Middle frontal gyrus (tissue), 1 donor: ENCODE results near the gene TFPI.
A peak's percentile ranks its signal among the peaks of the same experiment; 100 is the strongest.
"Not testable (repeated sequence)": the region's sequence is repeated elsewhere in the genome, so short reads cannot be mapped to it uniquely, and the experiment has no call there.

Experiments used
- DNase-seq: peaks from one replicate; pipeline ENCODE4 v3.0.0-alpha.2; 2015; ENCODE audit warnings: low spot score; ENCODE audit errors: extremely low spot score

The TFPI gene

DNA sequence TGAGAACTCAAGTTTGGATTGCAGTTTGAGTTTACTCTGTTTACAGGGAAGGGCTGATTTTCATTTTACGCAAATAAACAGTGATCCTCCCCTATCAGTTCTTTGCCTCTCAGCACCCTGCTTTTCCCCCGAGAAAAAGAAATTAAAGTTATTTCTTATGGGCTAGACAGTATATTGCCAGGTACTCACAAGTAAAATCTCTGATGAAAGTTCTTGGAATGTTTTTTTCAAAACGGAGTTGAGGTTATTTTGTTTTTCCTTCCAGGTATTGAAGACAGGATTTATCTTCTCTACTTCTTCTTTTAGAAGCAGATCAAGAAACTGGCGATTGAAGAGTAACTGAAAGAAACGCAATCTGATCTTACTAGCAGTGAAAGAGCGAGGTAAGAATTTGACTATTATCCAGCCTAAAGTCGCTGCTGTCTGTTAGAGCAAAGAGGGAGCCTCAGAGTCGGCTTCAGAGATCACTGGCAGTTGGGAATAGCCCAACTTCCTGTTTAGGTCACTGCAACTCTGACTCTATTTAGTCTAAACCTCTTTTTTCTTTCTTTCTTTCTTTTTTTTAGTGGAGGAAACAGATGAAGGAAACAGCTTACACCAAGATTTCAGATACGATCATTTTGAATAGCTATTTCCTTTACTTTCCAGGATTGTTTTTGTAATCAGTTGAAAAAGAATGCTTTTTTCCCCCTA, at the start of gene TFPI:
TSS of gene TFPI (minus strand) at position 425 of the 693 bp plus-strand sequence. CDS start 50,667 bp downstream, outside the sequence.
- no peak for DNase-seq

- DNase-seq, result no peak
Measured at GRCh38 chr2:187594801-187595200, 40.6 kb upstream of the TFPI start.

DNA sequence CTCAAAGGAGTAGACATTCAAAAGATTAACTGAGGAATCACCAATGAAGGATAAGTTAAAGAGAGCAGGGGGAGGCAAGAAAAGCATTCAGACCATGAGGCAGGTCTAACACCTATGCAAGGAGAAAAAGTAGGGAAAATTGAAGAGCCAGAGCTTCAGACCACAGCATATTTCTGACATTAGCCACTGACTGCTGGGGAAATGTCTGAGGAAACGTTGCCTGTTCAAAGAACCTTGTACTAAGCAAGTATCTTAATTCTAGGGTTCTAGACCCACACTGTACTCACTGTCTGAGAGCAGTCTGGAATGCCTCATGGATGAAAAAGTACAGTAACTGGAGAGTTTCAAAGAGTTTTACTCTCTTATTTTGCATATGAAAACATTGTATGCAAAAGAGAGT, 39.5 kb upstream of the TFPI start:
- DNase-seq, result no peak

DNA sequence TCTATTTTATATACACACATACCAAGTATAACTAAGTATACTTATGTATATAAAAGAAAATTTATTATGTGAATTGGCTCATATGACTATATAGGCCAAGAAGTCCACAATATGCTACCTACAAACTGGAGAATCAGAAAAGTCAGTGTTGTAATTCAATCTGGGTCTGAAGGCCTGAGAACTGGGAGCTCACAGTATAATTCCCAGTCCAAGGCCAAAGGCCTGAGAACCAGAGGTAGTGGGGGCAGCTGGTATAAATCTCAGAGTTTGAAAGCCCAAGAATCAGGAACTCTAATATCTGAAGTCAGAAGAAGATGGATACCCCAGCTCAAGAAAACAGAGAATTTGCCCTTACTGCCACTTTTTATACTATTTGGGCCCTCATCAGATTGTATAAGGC, 38.9 kb upstream of the TFPI start:
- DNase-seq, result no peak

DNA sequence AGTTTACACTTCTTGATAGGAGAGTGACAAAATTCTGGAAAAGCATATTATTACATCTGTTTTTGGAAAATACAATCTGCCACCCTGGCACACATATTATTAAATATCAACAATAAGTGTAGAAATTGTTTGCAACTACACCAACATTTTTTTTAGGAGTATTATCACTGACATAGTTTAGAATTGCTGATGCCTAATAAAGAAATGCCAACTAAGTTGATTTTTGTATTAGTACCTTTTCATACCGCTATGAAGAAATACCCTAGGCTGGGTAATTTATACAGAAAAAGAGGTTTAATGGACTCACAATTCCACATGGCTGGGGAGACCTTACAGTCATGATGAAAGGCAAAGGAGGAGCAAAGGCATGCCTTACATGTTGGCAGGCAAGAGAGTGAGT, 35.9 kb upstream of the TFPI start:
- no peak for DNase-seq

DNA sequence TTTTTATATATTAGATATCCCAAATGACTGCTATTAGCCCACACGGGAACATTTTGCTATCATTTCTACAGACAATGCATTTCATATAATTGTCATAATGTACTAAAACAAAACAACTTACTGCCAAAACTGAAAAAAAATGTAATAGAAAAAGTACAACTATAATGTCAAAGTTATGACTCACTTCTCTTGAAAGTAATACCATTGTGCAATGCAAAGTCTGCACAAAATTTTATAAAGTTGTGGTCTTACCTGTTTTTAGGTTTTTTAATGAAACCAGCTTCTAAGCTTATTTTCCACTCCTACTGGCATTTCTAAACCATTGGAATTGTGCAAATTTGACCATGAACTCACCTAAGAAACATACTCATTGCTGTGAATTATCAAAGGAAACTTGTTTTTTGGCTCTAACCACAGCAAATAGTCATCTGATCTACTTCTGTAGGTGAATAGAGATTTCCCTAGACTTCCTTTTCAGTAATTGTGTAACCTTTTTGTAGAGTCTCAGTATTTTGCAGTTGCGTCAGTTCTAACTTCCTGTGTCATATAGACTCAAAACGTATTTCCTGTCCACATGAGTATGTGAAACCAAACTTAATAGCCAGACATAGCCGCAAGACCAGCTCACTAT, 31.9 kb upstream of the TFPI start:
- no peak for DNase-seq

DNA sequence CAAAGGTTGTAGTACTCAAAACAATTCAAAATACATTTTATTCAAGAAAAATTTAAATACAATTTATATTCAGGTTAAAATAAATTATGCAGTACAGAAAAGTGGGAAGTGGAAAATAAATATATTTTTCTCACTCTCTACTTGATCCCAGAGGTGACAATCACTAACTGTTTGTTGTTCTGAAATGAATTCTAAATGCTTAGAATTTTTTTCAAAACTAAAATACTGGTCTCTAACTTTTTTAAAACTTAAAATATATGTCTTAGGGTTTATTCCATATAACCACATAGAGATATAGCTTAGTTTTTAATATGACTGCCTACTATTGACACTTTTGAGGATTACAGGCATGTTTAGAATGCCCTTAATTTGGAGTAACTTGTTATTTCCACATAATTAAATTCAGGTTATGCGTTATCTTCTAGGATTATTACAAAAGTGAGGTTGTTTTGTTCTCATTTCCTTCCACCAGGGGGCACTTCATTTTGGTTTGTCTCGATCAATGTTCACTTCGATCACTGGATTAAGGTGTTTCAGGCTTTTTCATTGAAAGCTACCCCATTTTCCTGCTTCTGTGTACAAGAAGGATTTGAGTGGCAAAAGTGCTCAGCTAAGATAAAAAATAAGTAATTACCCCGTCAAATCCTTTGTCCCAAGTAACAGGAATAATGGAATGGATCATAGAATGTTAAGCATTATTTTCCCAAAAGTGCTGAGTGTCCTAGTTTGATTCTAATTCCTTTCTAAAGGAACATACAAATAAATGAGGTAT, 27.1 kb upstream of the TFPI start:
- no peak for DNase-seq

- DNase-seq, result peak; percentile 43
Measured at GRCh38 chr2:187580462-187581124, 26.4 kb upstream of the TFPI start.

DNA sequence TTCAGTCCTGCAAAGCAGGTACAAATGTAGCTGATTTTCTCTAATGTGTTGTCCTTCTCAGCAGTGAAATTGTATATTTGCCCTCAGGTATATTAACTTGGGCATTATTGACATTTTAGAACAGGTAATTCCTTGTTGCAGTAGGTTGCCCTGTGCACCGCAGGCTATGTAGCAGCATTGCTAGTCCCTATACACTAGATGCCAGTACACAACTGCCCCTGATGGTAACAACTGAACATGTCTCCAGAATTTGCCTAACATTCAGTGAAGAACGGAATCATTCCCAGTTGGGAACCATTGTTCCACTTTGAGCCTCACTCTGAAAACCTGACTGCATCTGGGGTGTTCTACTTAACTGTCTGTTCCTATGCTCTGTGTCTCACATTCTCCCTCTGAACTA, 23.1 kb upstream of the TFPI start:
- no peak for DNase-seq

DNA sequence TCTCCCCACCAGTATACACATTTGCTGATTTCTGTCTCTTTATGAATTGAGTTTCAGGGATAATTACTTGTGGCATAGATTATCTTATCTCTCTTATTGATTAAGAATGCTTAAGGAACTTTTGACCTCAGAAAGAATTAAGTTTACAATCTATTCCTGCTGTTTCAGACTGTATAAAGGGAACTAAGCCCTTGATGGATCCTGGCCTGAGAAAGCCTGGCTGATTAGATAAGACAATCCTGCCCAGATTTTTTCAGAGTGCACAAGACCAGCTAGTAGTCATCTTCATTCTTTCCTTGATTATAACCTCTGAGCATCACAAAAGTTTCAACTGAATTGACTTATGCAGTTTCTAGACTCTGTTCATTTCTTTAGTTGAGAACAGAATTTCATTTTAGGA, 22.7 kb upstream of the TFPI start:
- DNase-seq, result no peak

DNA sequence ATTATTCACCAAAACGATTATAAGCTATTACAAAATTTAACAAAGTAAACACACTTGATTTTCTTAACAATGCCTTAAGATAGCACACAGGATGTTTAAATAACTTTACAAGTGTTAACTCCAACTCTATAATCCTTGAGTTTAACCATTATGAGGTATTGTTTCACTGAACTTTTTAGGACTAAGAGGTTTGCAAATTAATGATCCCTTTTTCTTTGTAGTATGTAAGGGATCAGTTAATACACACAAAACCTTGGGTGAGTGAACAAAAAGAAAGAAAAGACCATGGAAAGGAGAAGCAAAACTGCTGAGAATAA, 21.5 kb upstream of the TFPI start:
- DNase-seq, result no peak

GRCh38 chr2:187574969-187575750, 20.9 kb upstream of the TFPI start:
- DNase-seq, result no peak

DNA sequence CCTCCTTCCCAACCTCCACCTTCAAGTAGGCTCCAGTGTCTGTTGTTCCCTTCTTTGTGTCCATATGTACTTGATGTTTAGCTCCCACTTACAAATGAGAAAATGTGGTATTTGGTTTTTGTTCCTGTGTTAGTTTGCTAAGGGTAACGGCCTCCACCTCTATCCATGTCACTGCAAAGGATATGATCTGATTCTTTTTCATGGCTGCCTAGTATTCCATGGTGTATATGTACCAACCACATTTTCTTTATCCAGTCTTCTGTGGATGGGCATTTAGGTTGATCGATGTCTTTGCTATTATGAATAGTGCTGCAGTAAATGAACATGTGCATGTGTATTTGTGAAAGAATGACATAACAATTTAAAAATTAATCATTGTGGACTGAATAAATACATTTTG, 19.5 kb upstream of the TFPI start:
- DNase-seq, result no peak

DNA sequence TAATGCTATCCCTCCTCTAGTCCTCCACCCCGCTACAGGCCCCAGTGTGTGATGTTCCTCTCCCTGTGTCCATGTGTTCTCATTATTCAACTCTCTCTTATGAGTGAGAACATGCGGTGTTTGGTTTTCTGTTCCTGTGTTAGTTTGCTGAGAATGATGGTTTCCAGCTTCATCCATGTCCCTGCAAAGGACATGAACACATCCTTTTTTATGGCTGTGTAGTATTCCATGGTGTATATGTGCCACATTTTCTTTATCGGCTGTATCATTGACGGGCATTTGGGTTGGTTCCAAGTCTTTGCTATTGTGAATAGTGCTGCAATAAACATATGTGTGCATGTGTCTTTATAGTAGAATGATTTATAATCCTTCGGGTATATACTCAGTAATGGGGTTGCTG, 17.8 kb upstream of the TFPI start:
- not testable (repeated sequence) for DNase-seq

DNA sequence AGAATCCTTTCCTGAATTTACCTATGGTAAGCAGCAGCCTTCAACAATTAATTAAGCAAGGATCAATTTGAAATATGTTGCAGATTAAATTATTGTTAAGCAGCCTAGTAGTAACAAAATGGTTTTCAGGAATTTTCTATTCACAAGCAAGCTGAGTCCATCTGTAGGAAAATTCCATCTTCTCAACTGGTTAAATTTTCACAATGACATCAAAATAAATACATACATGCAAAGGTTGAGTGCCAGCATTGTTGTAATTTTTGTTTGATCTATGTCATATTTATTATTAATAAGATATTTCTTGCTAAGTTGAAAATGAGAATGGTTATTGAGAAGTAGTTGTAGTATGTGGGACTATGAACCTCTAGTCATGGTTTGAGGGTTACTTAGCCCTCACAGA, 15.3 kb upstream of the TFPI start:
- DNase-seq, result no peak

DNA sequence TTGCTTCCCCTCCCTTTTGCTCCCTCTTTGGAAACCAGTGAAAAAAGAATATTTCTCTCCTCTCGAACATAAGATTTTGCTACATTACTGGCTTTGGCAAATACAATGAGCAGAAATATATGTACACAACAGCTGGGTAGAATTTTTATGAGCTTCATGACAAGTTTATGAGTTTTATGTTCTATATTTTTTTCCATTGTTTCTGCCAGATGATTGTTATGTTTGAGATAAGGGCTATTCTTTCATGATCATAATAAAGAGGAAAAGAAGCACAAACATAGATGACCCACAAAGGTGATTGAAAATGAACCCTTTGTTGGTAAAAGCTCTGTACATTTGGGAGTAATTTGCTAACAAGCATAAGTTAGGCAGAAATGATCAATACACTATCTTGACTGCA, 14.8 kb upstream of the TFPI start:
- no peak for DNase-seq

DNA sequence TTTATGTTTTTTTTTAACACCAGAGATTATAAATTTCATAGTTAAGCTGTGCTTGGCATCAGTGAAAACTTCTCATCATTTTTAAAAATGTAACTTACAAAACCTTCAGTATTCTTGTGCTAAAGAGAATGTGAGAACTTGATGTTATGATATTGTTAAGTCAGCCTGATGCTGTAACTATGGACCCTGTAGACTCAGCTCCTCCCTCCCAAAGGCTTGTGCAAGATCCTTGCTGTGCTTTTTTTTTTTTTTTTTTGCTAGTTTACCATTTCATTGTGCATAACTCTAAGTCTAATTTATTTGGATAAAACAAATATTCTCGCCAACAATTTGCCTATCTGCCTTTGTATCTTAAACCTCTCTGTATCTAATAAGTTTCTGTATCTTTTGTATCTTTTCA, 12.9 kb upstream of the TFPI start:
- no peak for DNase-seq

DNA sequence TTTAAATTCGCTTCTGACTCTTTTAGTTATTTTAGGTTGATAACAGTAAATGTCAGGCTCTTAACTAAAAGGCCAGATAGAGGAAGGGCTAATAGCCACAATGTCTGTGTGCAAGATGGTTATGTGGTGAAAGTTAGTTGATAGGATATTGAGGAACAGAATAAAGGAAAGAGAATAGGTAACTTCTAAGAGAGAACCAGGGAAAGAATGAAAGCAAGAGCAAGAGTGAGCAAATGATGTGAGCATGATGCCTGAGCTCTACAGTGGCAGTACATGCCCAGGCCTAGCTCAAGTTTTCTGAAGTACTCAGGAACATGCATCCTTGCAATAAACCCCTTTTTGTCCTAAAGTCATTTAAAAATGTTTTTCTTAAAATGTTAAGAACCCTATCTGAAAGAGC, 12.5 kb upstream of the TFPI start:
- no peak for DNase-seq

DNA sequence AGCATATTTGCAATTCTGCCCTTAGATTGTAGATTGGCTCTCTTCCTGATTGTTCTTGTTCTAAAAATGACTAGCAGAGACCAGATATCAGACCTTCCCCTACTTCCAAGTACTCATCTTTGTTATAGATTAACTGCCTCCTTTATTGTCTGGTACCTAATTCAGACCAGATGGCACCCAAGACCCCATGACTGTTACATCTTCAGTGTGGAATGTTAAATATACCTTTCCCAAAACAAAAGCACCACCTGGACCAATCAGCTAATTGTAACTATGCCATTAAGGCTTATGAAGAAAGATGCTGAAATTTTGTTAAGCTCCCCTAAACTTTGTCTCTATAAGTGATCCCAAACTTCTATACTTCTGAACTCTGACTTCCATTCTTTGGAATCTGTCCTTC, 12.0 kb upstream of the TFPI start:
- no peak for DNase-seq

DNA sequence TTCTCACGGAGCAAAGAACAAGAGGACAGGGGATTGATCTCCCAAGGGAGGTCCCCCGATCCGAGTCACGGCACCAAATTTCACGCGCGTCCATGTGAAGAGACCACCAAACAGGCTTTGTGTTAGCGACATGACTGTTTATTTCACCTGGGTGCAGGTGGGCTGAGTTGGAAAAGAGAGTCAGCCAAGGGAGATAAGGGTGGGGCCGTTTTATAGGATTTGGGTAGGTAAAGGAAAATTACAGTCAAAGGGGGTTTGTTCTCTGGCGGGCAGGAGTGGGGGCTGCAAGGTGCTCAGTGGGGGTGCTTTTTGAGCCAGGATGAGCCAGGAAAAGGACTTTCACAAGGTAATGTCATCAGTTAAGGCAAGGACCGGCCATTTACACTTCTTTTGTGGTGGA, 11.4 kb upstream of the TFPI start:
- DNase-seq, result not testable (repeated sequence)

DNA sequence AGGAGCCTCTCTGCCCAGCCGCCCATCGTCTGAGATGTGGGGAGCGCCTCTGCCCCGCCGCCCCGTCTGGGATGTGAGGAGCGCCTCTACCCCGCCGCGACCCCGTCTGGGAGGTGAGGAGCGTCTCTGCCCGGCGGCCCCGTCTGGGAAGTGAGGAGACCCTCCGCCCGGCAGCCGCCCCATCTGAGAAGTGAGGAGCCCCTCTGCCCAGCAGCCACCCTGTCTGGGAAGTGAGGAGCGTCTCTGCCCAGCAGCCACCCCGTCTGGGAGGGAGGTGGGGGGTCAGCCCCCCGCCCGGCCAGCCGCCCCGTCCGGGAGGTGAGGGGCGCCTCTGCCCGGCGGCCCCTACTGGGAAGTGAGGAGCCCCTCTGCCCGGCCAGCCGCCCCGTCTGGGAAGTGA, 2.3 kb upstream of the TFPI start:
- not testable (repeated sequence) for DNase-seq
